GM18867 (cell line): ENCODE data around the gene CD226.
"Not testable (repeated sequence)": the region's sequence is repeated elsewhere in the genome, so short reads cannot be mapped to it uniquely, and the experiment has no call there.

Experiments used
- ATAC-seq: cut with Tn5 transposase; IDR thresholded peaks from one replicate; pipeline ENCODE4 v1.9.1; 2021; ENCODE audit warnings: mild to moderate bottlenecking, moderate library complexity; ENCODE audit not compliant: unreplicated experiment

The CD226 gene

GRCh38 chr18:69956665-69957620 is 9.3 kb upstream of the CD226 start:
- ATAC-seq, result no peak

- ATAC-seq, result peak; percentile 30
These were observed 8.4 kb upstream of the CD226 start for GRCh38 chr18:69956057-69956456.

GRCh38 chr18:69954719-69955480 is 7.2 kb upstream of the CD226 start:
- ATAC-seq, result no peak

- ATAC-seq, result no peak
These were observed 5.5 kb upstream of the CD226 start for GRCh38 chr18:69953191-69953590.

- ATAC-seq, result no peak
These were observed 3.5 kb upstream of the CD226 start for GRCh38 chr18:69951182-69951581.

GRCh38 chr18:69949538-69949936 is 1.9 kb upstream of the CD226 start:
- peak; percentile 6 for ATAC-seq

GRCh38 chr18:69948919-69949537 is 1.4 kb upstream of the CD226 start:
- peak; percentile 94 for ATAC-seq

- ATAC-seq, result peak; percentile 1
These were observed 583 bp upstream of the CD226 start for GRCh38 chr18:69948256-69948655.

GRCh38 chr18:69946608-69947155 is 991 bp downstream of the CD226 start:
- ATAC-seq, result no peak

GRCh38 chr18:69945220-69946114 is 2.2 kb downstream of the CD226 start:
- no peak for ATAC-seq

- ATAC-seq, result no peak
These were observed 3.2 kb downstream of the CD226 start for GRCh38 chr18:69944436-69944835.

- ATAC-seq, result no peak
These were observed 4.7 kb downstream of the CD226 start for GRCh38 chr18:69943021-69943420.

- no peak for ATAC-seq
These were observed 6.5 kb downstream of the CD226 start for GRCh38 chr18:69941183-69941582.

- ATAC-seq, result not testable (repeated sequence)
These were observed 7.9 kb downstream of the CD226 start for GRCh38 chr18:69939812-69940211.

- ATAC-seq, result peak; percentile 25
These were observed 11.5 kb downstream of the CD226 start for GRCh38 chr18:69936191-69936558.

GRCh38 chr18:69935319-69936190 is 12.1 kb downstream of the CD226 start:
- ATAC-seq, result peak; percentile 98

- no peak for ATAC-seq
These were observed 12.9 kb downstream of the CD226 start for GRCh38 chr18:69934601-69935265.

- ATAC-seq, result no peak
These were observed 18.5 kb downstream of the CD226 start for GRCh38 chr18:69929041-69929774.
